Neural crest cell (in vitro differentiated cells): ENCODE measurements around the gene TPBGL. TPM values are rescaled to one million over a fixed set of nuclear protein-coding genes. Genes with fewer than 3 reads are reported as not detected.

Source experiments
- DNase-seq: peaks from one replicate; pipeline ENCODE4 v3.0.0; 2021; ENCODE audit warnings: low read depth, mixed read lengths, low spot score
- H3K27ac Mint-ChIP-seq: one replicate; pipeline ENCODE4 v1.8.0; 2021; ENCODE audit warnings: mild to moderate bottlenecking, mixed read lengths; ENCODE audit not compliant: unreplicated experiment
- H3K27me3 Mint-ChIP-seq: 2 replicates; pipeline ENCODE4 v1.8.0; 2021; ENCODE audit warnings: low read depth, mild to moderate bottlenecking, mixed read lengths
- H3K36me3 Mint-ChIP-seq: 2 replicates; pipeline ENCODE4 v1.8.0; 2021; ENCODE audit warnings: low read depth, mild to moderate bottlenecking, mixed read lengths
- H3K4me1 Mint-ChIP-seq: 2 replicates; pipeline ENCODE4 v1.8.0; 2021; ENCODE audit warnings: mixed read lengths
- H3K4me3 Mint-ChIP-seq: one replicate; pipeline ENCODE4 v1.8.0; 2021; ENCODE audit warnings: mild to moderate bottlenecking, mixed read lengths
- H3K9me3 Mint-ChIP-seq: 2 replicates; pipeline ENCODE4 v1.8.0; 2021; ENCODE audit warnings: mixed read lengths
- CTCF ChIP-seq: fragments of 200-600 bp; sonication (generic); conservative IDR thresholded peaks from 2 replicates; pipeline ENCODE4 v1.5.0; 2021; ENCODE audit warnings: antibody characterized with exemption, mild to moderate bottlenecking
- total RNA-seq: library from RNA; stranded (reverse); gene quantifications from 2 replicates; pipeline ENCODE4 v1.2.1, GENCODE V29; 2021

Gene TPBGL
- total RNA-seq, 1 donor from 2014 or later: 0.19 TPM

GRCh38 chr11:75238595-75239440 lies 1.8 kb upstream of the TPBGL start:
- Mint-ChIP-seq H3K9me3 (no peaks in the 10 kb centered on the region), H3K36me3 (no peaks in the 10 kb centered on the region), H3K27ac (no peak overlapping the region), H3K4me3 (peak overlapping the region; percentile 78), H3K27me3 (peaks cover 64% of the 10 kb centered on the region), H3K4me1 (no peaks in the 10 kb centered on the region)
- TF ChIP-seq CTCF: no peak
- no peak for DNase-seq

- Mint-ChIP-seq H3K27ac (no peak overlapping the region), H3K4me3 (peak overlapping the region; percentile 78), H3K4me1 (no peaks in the 10 kb centered on the region), H3K27me3 (peaks cover 68% of the 10 kb centered on the region), H3K9me3 (no peaks in the 10 kb centered on the region), H3K36me3 (no peaks in the 10 kb centered on the region)
- no peak for DNase-seq
- no peak for TF ChIP-seq CTCF
Measured at GRCh38 chr11:75239531-75240290, 863 bp upstream of the TPBGL start.

GRCh38 chr11:75241036-75241905 lies 697 bp downstream of the TPBGL start:
- Mint-ChIP-seq H3K27me3 (peaks cover 78% of the 10 kb centered on the region), H3K9me3 (no peaks in the 10 kb centered on the region)
- peak; percentile 94 for TF ChIP-seq CTCF

GRCh38 chr11:75241906-75242644 lies 1.5 kb downstream of the TPBGL start:
- Mint-ChIP-seq H3K27ac (peak overlapping the region; percentile 62), H3K4me3 (peak overlapping the region; percentile 86), H3K36me3 (no peaks in the 10 kb centered on the region), H3K4me1 (no peaks in the 10 kb centered on the region), H3K9me3 (no peaks in the 10 kb centered on the region), H3K27me3 (peaks cover 75% of the 10 kb centered on the region)
- no peak for DNase-seq
- no peak for TF ChIP-seq CTCF

More at GRCh38 chr11:75241036-75241905, 697 bp downstream of the TPBGL start:
- DNase-seq: peak; percentile 98
- Mint-ChIP-seq H3K27ac (no peak overlapping the region), H3K4me1 (no peaks in the 10 kb centered on the region), H3K4me3 (peak overlapping the region; percentile 68), H3K36me3 (no peaks in the 10 kb centered on the region)
